Esophagus muscularis mucosa (tissue), 4 donors: ENCODE measurements around the gene TMEM238. TPM values are rescaled to one million over a fixed set of nuclear protein-coding genes. Genes with fewer than 3 reads are reported as not detected.

Experiments
- DNase-seq: peaks from one replicate; pipeline ENCODE4 v3.0.0-alpha.2; 2017; ENCODE audit errors: extremely low spot score
- H3K27ac ChIP-seq, 4 donors: fragments of 200-600 bp; sonication (generic); replicated peaks in 1 of 4; 1 replicate in 3 of 4; 2 replicates in 1 of 4; pipeline ENCODE4 v1.5.1; 2016 to 2019; ENCODE audit warnings: mild to moderate bottlenecking in 1 of 4
- H3K27me3 ChIP-seq, 4 donors: fragments of 200-600 bp; sonication (generic); one replicate each; pipeline versions ENCODE4 v1.5.1 to v1.6.0; 2016 to 2019
- H3K36me3 ChIP-seq, 4 donors: fragments of 200-600 bp; sonication (generic); one replicate each; pipeline ENCODE4 v1.5.1; 2016 to 2019
- H3K4me1 ChIP-seq, 4 donors: fragments of 200-600 bp; sonication (generic); one replicate each; pipeline ENCODE4 v1.5.1; 2016 to 2019
- H3K4me3 ChIP-seq, 4 donors: fragments of 200-600 bp; sonication (generic); 1 replicate in 2 of 4; 2 replicates in 2 of 4; pipeline ENCODE4 v1.5.1; 2016 to 2019; ENCODE audit warnings: mild to moderate bottlenecking in 4 of 4, moderate library complexity in 1 of 4
- H3K9me3 ChIP-seq, 4 donors: fragments of 200-600 bp; sonication (generic); 1 replicate in 3 of 4; 2 replicates in 1 of 4; pipeline ENCODE4 v1.5.1; 2016 to 2019
- CTCF ChIP-seq, 3 experiments: fragments of 200-600 bp in 2 of 3; fragments of 450-650 bp in 1 of 3; sonication (generic) in 2 of 3; IDR thresholded peaks; one replicate each; pipeline ENCODE4 v1.5.1; 2017 to 2019; ENCODE audit warnings: antibody characterized with exemption in 3 of 3, mild to moderate bottlenecking in 2 of 3, moderate library complexity in 1 of 3
- EP300 ChIP-seq: sonication (generic); formaldehyde crosslinking; IDR thresholded peaks from one replicate; pipeline ENCODE4 v1.6.1; 2017; ENCODE audit warnings: antibody characterized with exemption
- POLR2A ChIP-seq: fragments of 450-650 bp; IDR thresholded peaks from one replicate; pipeline ENCODE4 v1.6.1; 2017; ENCODE audit warnings: antibody characterized with exemption, moderate library complexity, mild to moderate bottlenecking, low read depth
- POLR2AphosphoS5 ChIP-seq, 2 donors: sonication (generic); formaldehyde crosslinking; IDR thresholded peaks; one replicate each; pipeline ENCODE4 v1.6.1; 2017; ENCODE audit warnings: antibody characterized with exemption in 2 of 2
- WGBS: methylation state at CpG from one replicate; pipeline ENCODE4 v1.1.5; 2018; 5-methylcytosine and 5-hydroxymethylcytosine counted together
- intact Hi-C: fragments of 100-400 bp; cut with DNase I; formaldehyde crosslinking; loops from one replicate; pipeline ENCODE4 v1.15.1; 2023
- total RNA-seq, 4 donors: library from RNA; depleted of rRNA; stranded (reverse); fragments of >200 nt; gene quantifications; one replicate each; pipeline versions ENCODE4 v1.1.0 to v1.2.1, GENCODE V29; 2016

Gene TMEM238
- total RNA-seq, 4 donors from 2014 or later = 0.83 to 7.5 (median 1.00) TPM

GRCh38 chr19:55382522-55383054, 1.5 kb downstream of the TMEM238 start:
- TF ChIP-seq EP300 = no peak
- TF ChIP-seq POLR2AphosphoS5 (IDR thresholded peaks at IDR 0.05) = no peak
- no peak for TF ChIP-seq CTCF (IDR thresholded peaks at IDR 0.05)
- intact Hi-C loops = loop anchor here (5.0 kb wide), 2 partner anchors 40 to 80 kb away; no protein-coding TSS in a partner anchor
- H3K4me3 ChIP-seq = no peak overlapping the region
- H3K27me3 ChIP-seq = peaks cover 0 to 7% (median 2%) of the 10 kb centered on the region in 4 donors
- peaks cover 28 to 40% (median 37%) of the 10 kb centered on the region in 4 donors for H3K4me1 ChIP-seq
- H3K9me3 ChIP-seq = no peaks in the 10 kb centered on the region
- DNase-seq = no peak
- no peak overlapping the region for H3K27ac ChIP-seq
- WGBS = 100% methylated on average over 3 of the region's 3 CpGs
- peaks cover under 1 to 12% (median 9%) of the 10 kb centered on the region in 4 donors for H3K36me3 ChIP-seq

GRCh38 chr19:55382013-55382412, 2.1 kb downstream of the TMEM238 start:
- H3K4me1 ChIP-seq = peaks cover 22 to 39% (median 35%) of the 10 kb centered on the region in 4 donors
- no peak overlapping the region for H3K27ac ChIP-seq
- 96% methylated on average over 5 of the region's 5 CpGs for WGBS
- DNase-seq = no peak
- intact Hi-C loops = loop anchor here (5.0 kb wide), 2 partner anchors 40 to 80 kb away; no protein-coding TSS in a partner anchor
- H3K9me3 ChIP-seq = no peaks in the 10 kb centered on the region
- peaks cover 0 to 6% (median 3%) of the 10 kb centered on the region in 4 donors for H3K36me3 ChIP-seq
- TF ChIP-seq POLR2A (no peak), EP300 (no peak), CTCF (IDR thresholded peaks at IDR 0.05) (no peak), POLR2AphosphoS5 (IDR thresholded peaks at IDR 0.05) (no peak)
- H3K4me3 ChIP-seq = no peak overlapping the region
- H3K27me3 ChIP-seq = peaks cover 0 to 11% (median 6%) of the 10 kb centered on the region in 4 donors

GRCh38 chr19:55379174-55379573, 4.9 kb downstream of the TMEM238 start:
- Histone ChIP-seq H3K27ac (no peak overlapping the region), H3K27me3 (peaks cover 0 to 40% (median 27%) of the 10 kb centered on the region in 4 donors), H3K4me3 (no peak overlapping the region), H3K4me1 (peaks cover 7 to 24% (median 21%) of the 10 kb centered on the region in 4 donors), H3K36me3 (no peaks in the 10 kb centered on the region), H3K9me3 (no peaks in the 10 kb centered on the region)
- intact Hi-C loops = no loop called here
- TF ChIP-seq CTCF (IDR thresholded peaks at IDR 0.05) (no peak), POLR2AphosphoS5 (IDR thresholded peaks at IDR 0.05) (no peak), POLR2A (no peak), EP300 (no peak)
- 79% methylated on average over 6 of the region's 11 CpGs for WGBS
- no peak for DNase-seq

DNA sequence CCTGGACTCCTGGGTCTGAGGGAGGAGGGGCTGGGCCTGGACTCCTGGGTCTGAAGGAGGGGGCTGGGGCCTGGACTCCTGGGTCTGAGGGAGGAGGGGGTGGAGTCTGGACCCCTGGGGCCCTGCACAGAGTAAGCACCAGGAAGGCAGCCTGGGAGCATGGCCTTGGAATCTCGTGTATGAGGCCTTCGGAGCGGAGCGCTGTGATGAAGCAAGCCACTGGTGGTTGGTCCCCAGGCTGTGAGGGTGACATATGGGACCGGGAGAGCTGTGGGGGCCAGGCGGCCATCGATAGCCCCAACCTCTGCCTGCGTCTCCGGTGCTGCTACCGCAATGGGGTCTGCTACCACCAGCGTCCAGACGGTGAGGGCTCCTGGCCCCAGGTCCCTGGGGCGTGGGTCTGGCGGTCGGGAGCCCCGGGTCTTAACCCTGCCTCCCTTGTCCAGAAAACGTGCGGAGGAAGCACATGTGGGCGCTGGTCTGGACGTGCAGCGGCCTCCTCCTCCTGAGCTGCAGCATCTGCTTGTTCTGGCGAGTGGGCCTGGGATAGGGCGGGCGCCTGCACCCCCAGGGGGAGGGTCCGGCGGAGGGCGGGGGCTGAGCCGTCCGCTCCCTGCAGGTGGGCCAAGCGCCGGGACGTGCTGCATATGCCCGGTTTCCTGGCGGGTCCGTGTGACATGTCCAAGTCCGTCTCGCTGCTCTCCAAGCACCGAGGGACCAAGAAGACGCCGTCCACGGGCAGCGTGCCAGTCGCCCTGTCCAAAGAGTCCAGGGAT, 6.5 kb downstream of the TMEM238 start:
- intact Hi-C loops = no loop called here
- H3K4me3 ChIP-seq = no peak overlapping the region
- WGBS = 15% methylated on average over 28 of the region's 43 CpGs
- no peak for TF ChIP-seq POLR2AphosphoS5 (IDR thresholded peaks at IDR 0.05)
- no peak for TF ChIP-seq CTCF (IDR thresholded peaks at IDR 0.05)
- TF ChIP-seq EP300 = no peak
- no peak for TF ChIP-seq POLR2A
- no peaks in the 10 kb centered on the region for H3K9me3 ChIP-seq
- peaks cover 0 to 56% (median 40%) of the 10 kb centered on the region in 4 donors for H3K27me3 ChIP-seq
- H3K36me3 ChIP-seq = no peaks in the 10 kb centered on the region
- no peak for DNase-seq
- peaks cover 4 to 18% (median 15%) of the 10 kb centered on the region in 4 donors for H3K4me1 ChIP-seq
- no peak overlapping the region for H3K27ac ChIP-seq
